PFSK-1 (cell line): ENCODE measurements around the gene FTL.

Experiments used
- FOXP2 ChIP-seq: optimal IDR thresholded peaks from 2 replicates; pipeline ENCODE3; 2011; ENCODE audit warnings: borderline replicate concordance, control low read depth, inconsistent platforms; ENCODE audit not compliant: insufficient read depth; ENCODE audit errors: extremely low read length, extremely low read depth
- REST ChIP-seq, 2 experiments: IDR thresholded peaks; 2 replicates each; pipeline versions ENCODE4 v1.6.1 to v1.8.0; 2011 to 2012; ENCODE audit warnings: low read depth in 2 of 2, low read length in 2 of 2, control low read depth in 1 of 2, inconsistent platforms in 1 of 2, mild to moderate bottlenecking in 1 of 2, moderate library complexity in 1 of 2; ENCODE audit not compliant: insufficient read depth in 1 of 2
- TAF1 ChIP-seq: IDR thresholded peaks from 2 replicates; pipeline ENCODE4 v1.6.1; 2012; ENCODE audit warnings: low read length, control low read depth, borderline replicate concordance; ENCODE audit not compliant: insufficient read depth

GRCh38 chr19:48992581-48993174, 27.6 kb downstream of the FTL start:
- TF ChIP-seq REST (IDR thresholded peaks at IDR 0.05; ENCODE audit: insufficient read depth in 1 of 2, low read depth in 2 of 2, low read length in 2 of 2) (no peak), TAF1 (peak; percentile 5; the same call in 1 of the 2 replicates), FOXP2 (no peak)
